Measurements from ENCODE around the gene EGFL7.

The EGFL7 gene

GRCh38 chr9:136662656-136663581 lies at the start of gene EGFL7:
EGFL7 (plus strand) TSS chr9:136662916; CDS start chr9:136668283, 5,367 bp downstream.
- DNase-seq (ENCODE audit: low read depth in 2 of 3, low spot score in 1 of 3) = no peak

GRCh38 chr9:136613824-136614371 lies 48.8 kb upstream of the EGFL7 start:
- DNase-seq (ENCODE audit: low read depth in 2 of 3, low spot score in 1 of 3) = no peak

GRCh38 chr9:136614372-136614922 lies 48.3 kb upstream of the EGFL7 start:
- no peak for DNase-seq (ENCODE audit: low read depth in 2 of 3, low spot score in 1 of 3)

DNA sequence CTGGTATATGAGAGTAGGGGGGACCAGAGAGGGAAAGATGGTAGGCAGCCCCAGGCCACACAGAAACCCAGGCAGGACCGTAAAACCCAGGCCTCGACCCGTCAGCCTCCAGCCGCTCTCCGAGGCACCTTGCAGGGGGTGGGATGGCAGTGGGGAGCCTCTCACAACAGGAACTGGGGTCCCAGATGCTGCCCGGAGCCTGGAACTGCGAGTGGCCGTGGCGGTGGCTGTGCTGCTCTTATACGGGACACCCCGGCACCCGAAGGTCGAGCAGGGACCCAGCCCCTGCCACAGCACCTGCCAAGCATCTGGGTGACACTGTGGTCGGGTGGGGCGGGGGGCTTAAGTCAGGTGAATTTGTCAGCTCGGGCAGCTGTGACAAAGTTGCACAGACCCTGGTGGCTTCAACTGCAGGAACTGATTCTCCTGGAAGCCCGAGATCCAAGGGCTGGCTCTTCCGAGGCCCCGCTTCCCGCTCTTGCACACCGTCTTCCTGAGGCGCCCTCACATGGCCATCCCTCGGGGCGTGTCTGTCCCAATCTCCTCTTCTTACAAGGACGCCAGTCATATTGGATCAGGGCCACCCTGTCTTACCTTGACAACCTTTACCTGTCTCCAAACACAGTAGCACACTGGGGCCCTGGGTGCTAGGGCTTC lies 47.6 kb upstream of the EGFL7 start:
- no peak for DNase-seq (ENCODE audit: low read depth in 2 of 3, low spot score in 1 of 3)

DNA sequence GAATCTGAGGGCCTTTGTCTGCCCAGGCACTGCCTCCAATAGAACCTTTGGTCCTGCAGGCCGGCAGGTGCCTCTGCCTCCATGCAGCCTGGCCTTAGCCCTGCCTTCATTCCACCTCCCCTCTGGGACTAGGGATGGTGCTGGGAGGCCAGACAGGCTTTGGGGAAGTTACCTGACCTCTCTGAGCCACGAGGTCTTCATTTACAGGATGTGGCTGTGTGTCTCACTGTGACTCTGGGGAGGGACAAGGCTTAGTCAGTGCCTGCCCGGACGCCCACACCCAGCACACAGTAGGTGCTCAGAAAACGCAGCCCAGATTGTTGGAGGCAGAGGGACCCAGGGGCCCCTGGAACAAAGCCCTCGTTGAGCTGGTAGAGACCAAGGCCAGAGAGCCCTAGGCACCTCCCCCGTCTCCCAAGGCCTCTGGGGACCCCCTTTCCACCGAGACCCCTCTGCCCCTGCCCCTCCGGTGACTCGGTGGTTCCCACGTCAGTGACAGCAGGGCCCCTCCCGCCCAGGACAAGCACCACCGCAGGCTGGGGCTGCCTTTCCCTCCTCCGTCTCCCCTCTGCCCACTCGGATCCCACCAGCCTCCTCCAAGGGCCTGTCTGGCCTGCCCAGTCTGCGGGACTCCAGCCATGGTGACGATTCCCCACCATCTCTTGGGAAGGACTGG lies 46.9 kb upstream of the EGFL7 start:
- DNase-seq (ENCODE audit: low read depth in 2 of 3, low spot score in 1 of 3) = no peak

DNA sequence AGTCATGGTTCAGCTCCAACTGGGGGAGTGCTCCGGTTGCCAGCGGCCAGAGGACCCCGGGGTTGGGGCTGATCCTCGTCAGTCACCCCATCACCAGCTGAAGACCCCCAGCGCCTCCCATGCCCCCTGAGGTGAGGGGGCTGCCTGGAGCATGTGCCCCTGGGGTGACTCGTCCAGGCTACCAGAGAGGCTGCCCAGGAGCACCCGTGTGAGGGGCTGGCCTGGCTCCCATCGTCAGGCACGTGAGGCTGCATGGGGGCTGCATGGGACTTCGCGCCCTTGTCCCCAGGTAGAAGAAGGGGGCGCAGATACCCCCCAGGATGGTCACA lies 46.4 kb upstream of the EGFL7 start:
- DNase-seq (ENCODE audit: low read depth in 2 of 3, low spot score in 1 of 3) = no peak

GRCh38 chr9:136616948-136617695 lies 45.6 kb upstream of the EGFL7 start:
- DNase-seq (ENCODE audit: low read depth in 2 of 3, low spot score in 1 of 3) = no peak

DNA sequence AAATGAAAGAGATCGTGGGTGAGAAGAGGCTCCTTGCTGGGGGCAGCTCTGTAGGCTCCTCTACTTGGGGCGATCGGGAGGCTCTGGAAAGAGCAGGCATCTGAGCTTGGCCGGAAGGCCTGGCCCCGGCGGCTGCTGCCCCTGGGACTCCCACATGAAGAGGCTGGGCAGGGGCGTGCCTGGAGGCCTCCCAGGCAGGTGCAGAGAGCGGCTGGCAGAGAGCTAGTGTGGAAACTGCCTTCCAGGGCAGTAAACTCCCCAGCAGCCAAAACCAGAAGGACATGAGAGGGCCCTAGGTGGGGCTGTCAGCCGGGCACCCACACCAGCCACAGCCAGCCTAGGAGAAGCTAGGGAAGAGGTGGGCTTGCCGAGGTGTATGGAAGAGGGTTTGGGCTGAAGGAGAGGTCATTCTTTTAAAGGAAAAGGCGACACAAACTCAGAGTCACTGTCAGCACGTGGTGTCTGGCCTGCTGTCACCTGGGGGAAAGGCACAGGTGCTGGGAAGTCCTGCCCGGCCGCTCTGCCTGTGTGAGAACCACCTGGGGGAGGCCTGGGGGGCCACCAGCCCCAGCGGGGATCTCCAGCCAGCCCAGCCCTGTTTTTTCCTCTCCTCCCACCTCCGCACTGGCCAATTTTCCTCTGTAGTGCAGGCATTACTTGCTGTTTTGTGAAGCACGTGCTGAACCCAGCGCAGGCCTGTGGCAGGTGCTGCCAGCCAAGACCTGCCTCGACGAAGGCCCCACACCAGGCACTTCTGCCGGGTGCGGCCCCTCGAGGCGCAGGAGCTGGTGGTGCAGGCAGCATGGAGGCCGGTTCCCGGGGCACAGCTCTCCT lies 44.8 kb upstream of the EGFL7 start:
- no peak for DNase-seq (ENCODE audit: low read depth in 2 of 3, low spot score in 1 of 3)

DNA sequence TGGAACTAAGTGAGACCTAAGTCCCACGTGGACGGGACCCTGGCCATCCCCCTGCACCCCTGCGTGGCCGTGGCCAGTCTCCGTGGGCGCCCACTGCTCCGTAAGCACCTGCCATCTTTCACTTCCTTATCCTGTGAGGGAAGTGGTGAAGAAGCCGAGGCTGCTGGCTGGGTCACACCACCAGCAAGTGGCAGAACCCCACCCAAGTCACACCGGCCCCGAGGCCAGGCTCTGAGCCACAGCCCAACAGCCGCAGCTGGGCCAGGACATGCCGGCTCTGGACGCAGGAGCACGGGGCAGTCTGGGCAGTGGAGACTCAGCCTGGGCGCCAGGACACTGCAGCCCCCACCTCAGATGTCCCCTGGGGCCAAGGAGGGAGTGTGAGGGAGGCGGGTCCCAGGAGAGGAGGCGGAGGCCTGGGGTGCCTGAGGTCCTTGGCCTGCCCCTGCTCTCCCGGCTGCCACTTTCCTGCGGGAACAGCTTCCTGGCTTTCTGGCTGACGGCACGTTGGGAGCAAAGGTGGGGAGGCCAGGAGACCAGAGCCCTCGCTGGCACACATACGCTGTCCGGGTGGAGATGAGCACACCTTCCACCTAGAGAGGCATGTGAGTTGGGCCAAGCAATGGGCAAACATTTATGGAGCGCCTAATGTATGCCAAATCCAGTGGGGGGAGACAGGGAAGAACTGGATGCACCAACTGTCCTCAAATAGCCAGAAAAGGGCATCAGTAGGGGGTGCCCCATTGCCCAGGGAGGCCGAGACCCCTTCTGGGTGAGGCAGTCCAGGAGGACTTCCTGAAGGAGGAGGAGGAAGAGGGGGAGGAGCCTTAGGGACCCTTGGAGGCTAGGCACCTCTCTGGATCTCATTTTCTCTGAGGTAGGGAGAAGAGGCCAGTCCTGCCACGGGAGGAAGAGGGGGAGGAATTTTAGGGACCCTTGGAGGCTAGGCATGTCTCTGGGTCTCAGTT lies 43.9 kb upstream of the EGFL7 start:
- DNase-seq (ENCODE audit: low read depth in 2 of 3, low spot score in 1 of 3) = no peak

DNA sequence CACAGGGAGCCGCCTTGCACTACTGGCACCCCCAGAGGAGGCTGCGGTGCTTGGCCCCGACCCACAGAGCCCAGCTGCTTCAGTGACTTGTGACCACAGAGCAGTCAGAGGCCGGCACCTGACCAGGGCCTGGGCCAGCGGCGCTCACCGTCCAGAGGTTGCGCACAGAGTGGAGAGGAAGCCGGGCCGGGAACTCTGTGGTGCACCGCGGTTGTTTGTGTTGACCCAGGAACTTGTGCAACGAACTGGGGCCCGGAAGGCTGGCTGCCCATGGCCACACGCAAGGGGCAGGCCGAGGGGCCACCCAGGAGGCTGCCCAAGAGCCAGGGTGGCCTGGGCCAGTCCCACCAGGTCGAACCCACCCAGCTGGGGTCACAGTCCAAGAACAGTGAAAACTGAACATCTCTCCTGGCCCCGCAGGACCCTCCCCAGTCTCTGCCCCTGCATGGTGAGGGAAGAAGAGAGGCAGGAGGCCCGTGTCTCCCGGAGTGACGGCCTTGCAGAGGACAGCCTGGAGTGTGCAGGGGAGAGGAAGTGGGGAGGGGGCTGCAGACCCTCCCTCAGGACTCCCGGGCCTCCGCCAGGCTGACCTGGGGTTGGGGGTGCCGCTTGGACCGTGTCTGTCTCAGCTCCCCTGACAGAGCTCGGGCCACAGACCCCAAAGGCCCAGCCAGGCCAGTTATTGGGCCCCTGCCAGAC lies 42.8 kb upstream of the EGFL7 start:
- no peak for DNase-seq (ENCODE audit: low read depth in 2 of 3, low spot score in 1 of 3)

- DNase-seq (ENCODE audit: low read depth in 2 of 3, low spot score in 1 of 3) = no peak
Measured at GRCh38 chr9:136620441-136621018, 42.2 kb upstream of the EGFL7 start.

- no peak for DNase-seq (ENCODE audit: low read depth in 2 of 3, low spot score in 1 of 3)
Measured at GRCh38 chr9:136621019-136621733, 41.5 kb upstream of the EGFL7 start.

GRCh38 chr9:136621734-136622093 lies 41.0 kb upstream of the EGFL7 start:
- no peak for DNase-seq (ENCODE audit: low read depth in 2 of 3, low spot score in 1 of 3)

- DNase-seq (ENCODE audit: low read depth in 2 of 3, low spot score in 1 of 3) = no peak
Measured at GRCh38 chr9:136622538-136622948, 40.2 kb upstream of the EGFL7 start.

- DNase-seq (ENCODE audit: low read depth in 2 of 3, low spot score in 1 of 3) = no peak
Measured at GRCh38 chr9:136623016-136623841, 39.5 kb upstream of the EGFL7 start.

GRCh38 chr9:136623842-136624183 lies 38.9 kb upstream of the EGFL7 start:
- no peak for DNase-seq (ENCODE audit: low read depth in 2 of 3, low spot score in 1 of 3)

All from stimulated activated CD4-positive, alpha-beta T cell treated with anti-CD3 and anti-CD28 coated beads, Interleukin-12 subunit alpha, Interleukin-12 subunit beta, amount 100 ng/mL, for 48 hours (primary cell).